ENCODE data around the gene TPM4.

DNA sequence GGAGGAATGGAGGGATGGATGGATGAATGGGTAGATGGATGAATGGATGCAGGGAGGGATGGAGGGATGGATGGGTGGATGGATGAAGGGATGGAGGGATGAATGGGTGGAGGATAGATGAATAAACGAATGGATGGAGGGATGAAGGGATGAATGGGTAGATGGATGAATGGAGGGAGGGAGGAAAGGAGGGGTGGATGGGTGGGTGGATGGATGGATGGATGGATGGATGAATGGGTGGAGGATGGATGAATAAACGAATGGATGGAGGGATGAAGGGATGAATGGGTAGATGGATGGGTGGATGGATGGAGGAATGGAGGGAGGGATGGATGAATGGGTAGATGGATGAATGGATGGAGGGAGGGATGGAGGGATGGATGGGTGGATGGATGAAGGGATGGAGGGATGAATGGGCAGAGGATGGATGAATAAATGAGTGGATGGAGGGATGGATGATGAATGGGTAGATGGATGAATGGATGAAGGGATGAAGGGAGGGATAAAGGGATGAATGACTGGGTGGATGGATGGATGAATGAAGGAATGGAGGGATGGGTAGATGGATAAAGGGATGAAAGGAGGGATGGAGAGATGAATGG is 33.0 kb upstream of the TPM4 start:
- TF ChIP-seq, protein P1, sequence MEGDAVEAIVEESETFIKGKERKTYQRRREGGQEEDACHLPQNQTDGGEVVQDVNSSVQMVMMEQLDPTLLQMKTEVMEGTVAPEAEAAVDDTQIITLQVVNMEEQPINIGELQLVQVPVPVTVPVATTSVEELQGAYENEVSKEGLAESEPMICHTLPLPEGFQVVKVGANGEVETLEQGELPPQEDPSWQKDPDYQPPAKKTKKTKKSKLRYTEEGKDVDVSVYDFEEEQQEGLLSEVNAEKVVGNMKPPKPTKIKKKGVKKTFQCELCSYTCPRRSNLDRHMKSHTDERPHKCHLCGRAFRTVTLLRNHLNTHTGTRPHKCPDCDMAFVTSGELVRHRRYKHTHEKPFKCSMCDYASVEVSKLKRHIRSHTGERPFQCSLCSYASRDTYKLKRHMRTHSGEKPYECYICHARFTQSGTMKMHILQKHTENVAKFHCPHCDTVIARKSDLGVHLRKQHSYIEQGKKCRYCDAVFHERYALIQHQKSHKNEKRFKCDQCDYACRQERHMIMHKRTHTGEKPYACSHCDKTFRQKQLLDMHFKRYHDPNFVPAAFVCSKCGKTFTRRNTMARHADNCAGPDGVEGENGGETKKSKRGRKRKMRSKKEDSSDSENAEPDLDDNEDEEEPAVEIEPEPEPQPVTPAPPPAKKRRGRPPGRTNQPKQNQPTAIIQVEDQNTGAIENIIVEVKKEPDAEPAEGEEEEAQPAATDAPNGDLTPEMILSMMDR (IDR thresholded peaks at IDR 0.05) = peak; percentile 10
- no peak for TF ChIP-seq EZH2 (IDR thresholded peaks at IDR 0.05; ENCODE audit: borderline replicate concordance, insufficient read depth, low read depth, low read length, poor library complexity, severe bottlenecking)
